Spleen (tissue), 7 donors: ENCODE results near the gene SYT17.

Experiments
- POLR2A ChIP-seq, 3 donors: fragments of 450-650 bp; IDR thresholded peaks; one replicate each; pipeline ENCODE4 v1.5.1; 2017; ENCODE audit warnings: antibody characterized with exemption in 3 of 3, mild to moderate bottlenecking in 1 of 3
- POLR2AphosphoS5 ChIP-seq, 3 donors: sonication (generic); formaldehyde crosslinking; IDR thresholded peaks; one replicate each; pipeline ENCODE4 v1.5.1; 2017; ENCODE audit warnings: antibody characterized with exemption in 3 of 3
- TF ChIP-seq, protein P1 (sequence below), 11 experiments: fragments of 200-600 bp in 7 of 11; fragments of 450-650 bp in 4 of 11; sonication (generic) in 4 of 11; IDR thresholded peaks in 8 of 11; conservative IDR thresholded peaks in 3 of 11; 1 replicate in 7 of 11; 2 replicates in 4 of 11; pipeline versions ENCODE4 v1.4.0 to v1.8.0; 2016 to 2021; ENCODE audit warnings: antibody characterized with exemption in 11 of 11, inconsistent platforms in 4 of 11, mild to moderate bottlenecking in 1 of 11
- donor health status: DM: no; HTN: no; CAD: no; lungs with moderate emphysema.
- donor health status: DM: no; HTN: no; CAD: no.
- donor health status: DM: no; HTN: no; CAD: no.

DNA sequence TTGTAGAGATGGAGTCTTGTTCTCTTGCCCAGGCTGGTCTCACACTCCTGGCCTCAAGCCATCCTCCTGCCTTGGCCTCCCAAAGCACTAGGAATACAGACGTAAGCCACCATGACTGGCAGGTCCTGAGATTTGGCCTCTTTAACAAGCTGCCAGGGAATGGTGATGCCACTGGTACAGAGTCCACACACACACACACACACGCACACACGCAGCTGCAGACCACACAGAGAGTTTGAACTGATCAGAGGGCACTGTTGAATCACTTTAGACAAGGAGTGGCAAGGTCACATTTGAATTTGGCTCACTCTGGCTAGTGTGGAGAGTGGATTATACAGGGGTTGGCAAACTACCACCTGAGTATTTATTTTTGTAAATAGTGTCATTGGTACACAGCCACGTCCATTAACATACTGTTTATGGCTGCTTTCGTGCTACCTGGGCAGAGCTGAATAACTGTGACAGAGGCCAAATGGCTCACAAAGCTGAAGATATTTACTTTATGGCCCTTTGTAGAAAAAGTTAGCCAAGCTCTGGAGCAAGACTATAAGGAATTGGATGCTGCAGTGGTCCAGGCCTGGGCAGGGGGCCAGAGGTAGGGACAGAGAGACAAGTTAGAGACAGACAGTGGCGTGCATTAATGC, 44.4 kb upstream of the SYT17 start:
- TF ChIP-seq, protein P1, sequence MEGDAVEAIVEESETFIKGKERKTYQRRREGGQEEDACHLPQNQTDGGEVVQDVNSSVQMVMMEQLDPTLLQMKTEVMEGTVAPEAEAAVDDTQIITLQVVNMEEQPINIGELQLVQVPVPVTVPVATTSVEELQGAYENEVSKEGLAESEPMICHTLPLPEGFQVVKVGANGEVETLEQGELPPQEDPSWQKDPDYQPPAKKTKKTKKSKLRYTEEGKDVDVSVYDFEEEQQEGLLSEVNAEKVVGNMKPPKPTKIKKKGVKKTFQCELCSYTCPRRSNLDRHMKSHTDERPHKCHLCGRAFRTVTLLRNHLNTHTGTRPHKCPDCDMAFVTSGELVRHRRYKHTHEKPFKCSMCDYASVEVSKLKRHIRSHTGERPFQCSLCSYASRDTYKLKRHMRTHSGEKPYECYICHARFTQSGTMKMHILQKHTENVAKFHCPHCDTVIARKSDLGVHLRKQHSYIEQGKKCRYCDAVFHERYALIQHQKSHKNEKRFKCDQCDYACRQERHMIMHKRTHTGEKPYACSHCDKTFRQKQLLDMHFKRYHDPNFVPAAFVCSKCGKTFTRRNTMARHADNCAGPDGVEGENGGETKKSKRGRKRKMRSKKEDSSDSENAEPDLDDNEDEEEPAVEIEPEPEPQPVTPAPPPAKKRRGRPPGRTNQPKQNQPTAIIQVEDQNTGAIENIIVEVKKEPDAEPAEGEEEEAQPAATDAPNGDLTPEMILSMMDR (IDR thresholded peaks at IDR 0.05 in 8 of 11, conservative IDR thresholded peaks at IDR 0.05 in 3 of 11), result no peak
- TF ChIP-seq POLR2A (IDR thresholded peaks at IDR 0.05) (no peak), POLR2AphosphoS5 (IDR thresholded peaks at IDR 0.05) (no peak)
